Left ventricle myocardium superior (tissue), 1 donor: Measurements from ENCODE around the gene SYN1. TPM values are rescaled to one million over a fixed set of nuclear protein-coding genes. Genes with fewer than 3 reads are reported as not detected.

Experiments
- ATAC-seq: fragments of 200-7000 bp; cut with Tn5 transposase; one replicate; pipeline ENCODE4 v1.9.1; 2020; ENCODE audit warnings: mild to moderate bottlenecking, moderate library complexity
- DNase-seq: peaks from one replicate; pipeline ENCODE4 v3.0.0-alpha.2; 2020
- intact Hi-C: fragments of 100-400 bp; cut with micrococcal nuclease; formaldehyde crosslinking; loops from one replicate; pipeline ENCODE4 v1.11.0; 2022
- total RNA-seq: library from RNA; stranded (reverse); fragmentation: NEBNext Ultra II Directional; extraction: Animal tissue kit (Norgen Biotek cat#: 25700); gene quantifications from one replicate; pipeline ENCODE4 v1.2.1, GENCODE V29; 2021
- donor health status: DM: no; HTN: yes; CAD: no; lungs with severe emphysema.

The SYN1 gene
- total RNA-seq, 1 donor from 2014 or later = 9.4 TPM

- intact Hi-C loops = no loop called here
- no peak for DNase-seq
- ATAC-seq = no peak
These were observed 41.0 kb downstream of the SYN1 start for GRCh38 chrX:47578692-47579091.

DNA sequence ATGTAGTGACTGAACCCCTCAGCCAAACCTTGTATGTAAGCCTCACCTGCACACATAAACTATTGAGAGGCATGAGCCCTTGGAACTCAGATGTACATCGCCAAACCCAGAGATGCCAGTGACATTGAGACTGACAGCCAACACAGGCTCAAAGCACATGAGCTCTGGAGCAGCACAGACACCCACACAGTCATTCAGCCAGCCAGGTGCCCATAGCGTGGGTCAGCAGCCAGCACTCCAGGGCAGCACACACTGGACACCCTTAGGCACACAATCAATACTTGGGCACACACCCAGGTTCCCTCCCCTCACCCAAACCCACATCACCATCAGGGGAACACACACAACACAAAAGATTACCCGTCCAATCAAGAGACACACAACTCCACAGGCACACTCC, 41.8 kb downstream of the SYN1 start:
- DNase-seq (no peak), ATAC-seq (no peak)
- intact Hi-C loops = no loop called here

DNA sequence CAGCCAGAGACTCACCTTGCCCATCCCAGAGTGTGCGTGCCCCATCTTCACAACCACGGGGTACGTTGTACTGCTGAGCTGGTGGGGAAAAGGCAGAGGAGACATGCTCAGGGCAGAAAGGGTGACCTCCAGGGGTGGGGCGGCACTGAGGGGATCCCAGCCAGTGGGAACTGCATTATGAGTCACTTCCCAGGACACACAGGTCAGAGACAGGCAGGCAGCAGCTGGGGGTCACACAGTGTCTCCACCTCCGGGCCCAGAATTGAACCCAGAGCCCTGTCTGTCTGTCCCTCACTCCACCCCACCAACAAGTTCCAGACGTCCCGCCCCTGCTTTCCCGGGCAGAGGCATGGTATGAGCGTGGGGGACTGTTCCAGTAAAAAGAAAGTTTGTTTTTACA, 42.2 kb downstream of the SYN1 start:
- intact Hi-C loops = no loop called here
- no peak for DNase-seq
- no peak for ATAC-seq

GRCh38 chrX:47576021-47576898, 43.4 kb downstream of the SYN1 start:
- intact Hi-C loops = no loop called here
- ATAC-seq (no peak), DNase-seq (no peak)

DNA sequence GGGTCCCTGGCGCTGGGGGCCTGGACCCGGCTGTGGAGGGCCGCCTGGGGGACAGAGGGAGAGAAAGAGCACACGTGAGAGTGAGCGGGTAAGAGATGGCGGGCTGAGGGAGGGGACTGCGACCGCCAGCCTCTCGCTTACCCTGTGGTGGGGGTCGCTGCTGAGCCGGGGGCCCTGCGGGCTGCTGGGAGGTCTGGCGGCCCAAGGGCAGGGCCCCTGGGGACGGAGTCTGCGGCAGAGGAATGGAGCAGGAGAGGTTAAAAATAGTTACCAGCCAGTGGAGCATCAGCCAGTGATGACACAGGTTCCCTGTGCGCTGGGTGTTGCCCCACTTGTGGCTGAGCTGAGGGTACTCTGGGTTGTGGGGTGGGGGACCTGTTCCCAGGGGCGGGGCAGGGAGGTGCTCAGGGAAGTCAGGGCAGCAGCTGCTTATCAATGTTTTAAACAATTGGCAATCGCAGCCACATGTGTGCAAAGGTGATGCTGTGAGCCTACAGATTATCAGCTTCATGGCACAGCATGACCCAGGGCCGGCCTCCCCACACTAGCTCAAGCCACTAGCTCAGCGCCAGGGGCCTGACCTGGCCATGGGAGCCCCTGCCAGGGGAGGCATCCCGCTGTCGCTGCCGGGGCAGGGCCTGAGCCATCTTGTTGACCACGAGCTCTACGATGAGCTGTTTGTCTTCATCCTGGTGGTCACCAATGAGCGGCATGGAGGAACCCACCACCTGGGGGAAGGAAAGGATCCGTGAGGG, 44.9 kb downstream of the SYN1 start:
- ATAC-seq (peak; percentile 40), DNase-seq (no peak)
- intact Hi-C loops = no loop called here

DNA sequence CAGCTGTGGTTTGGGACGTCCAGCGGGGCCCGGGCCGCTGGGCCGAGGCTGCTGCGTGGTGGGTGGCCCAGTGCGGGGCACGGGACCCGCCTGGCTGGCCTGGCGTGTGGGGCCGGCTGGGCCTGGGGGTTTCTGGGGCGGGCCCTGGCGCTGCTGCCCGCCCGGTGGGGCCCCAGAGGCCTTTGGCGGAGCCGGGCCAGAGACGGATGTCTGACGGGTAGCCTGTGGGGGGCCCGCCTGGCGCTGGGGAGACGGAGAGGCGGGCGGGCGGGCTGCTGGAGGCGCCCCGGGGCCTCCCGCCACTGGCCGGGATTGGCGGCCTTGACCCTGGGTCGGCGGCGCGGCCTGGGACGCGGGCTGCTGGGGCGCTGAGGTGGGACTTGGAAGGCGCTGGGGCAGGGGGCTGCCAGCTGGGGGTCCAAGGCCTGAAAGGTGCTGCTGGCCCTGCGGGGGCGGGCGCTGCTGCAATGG, 45.5 kb downstream of the SYN1 start:
- peak; percentile 58 for ATAC-seq
- intact Hi-C loops = no loop called here
- DNase-seq = no peak

DNA sequence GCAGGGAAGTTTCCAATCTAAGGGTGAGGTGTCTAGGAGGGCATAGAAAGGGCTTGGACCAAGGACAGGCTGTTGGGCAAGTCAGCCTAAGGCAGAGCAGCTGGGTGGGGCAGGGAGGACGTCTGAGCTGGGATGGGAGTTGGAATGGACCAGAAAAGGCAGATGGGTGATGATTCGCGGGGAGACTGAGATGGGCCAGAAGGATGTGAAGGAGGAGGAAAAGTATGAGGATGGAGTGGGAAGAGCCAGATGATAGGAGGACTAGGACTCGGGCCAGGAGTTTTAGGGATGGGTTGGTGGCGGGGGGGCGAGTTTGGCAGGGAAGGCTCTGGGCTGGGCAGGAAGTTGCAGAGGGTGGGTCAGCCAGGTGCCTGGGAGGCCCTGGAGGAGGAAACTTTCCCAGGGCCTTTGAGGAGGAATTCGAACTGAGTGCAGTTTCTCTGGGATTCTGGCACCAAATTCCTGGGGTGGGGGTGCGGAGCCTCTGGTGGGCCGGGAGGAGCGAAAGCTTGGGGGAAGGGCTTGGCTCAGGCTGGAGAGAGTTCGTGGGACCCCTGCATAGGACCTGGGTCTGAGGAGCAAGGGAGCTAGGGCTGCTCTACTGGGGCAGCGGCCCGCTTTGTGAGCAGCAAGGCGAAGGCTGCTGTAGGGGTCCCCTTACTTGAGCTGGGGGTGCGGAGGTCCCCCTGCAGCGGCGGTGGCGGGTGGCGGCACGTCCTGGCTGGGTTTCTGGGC, 46.1 kb downstream of the SYN1 start:
- DNase-seq = peak; percentile 63
- peak; percentile 67 for ATAC-seq
- intact Hi-C loops = no loop called here

- ATAC-seq (no peak), DNase-seq (no peak)
- intact Hi-C loops = no loop called here
These were observed 46.8 kb downstream of the SYN1 start for GRCh38 chrX:47572773-47573340.

GRCh38 chrX:47571896-47572295, 47.8 kb downstream of the SYN1 start:
- ATAC-seq = no peak

GRCh38 chrX:47571215-47571614, 48.4 kb downstream of the SYN1 start:
- DNase-seq (no peak), ATAC-seq (no peak)
- intact Hi-C loops = no loop called here

More at GRCh38 chrX:47571896-47572295, 47.8 kb downstream of the SYN1 start:
- intact Hi-C loops = no loop called here
- DNase-seq = no peak

- ATAC-seq = no peak
- intact Hi-C loops = no loop called here
- DNase-seq = no peak
These were observed 48.9 kb downstream of the SYN1 start for GRCh38 chrX:47570794-47571193.

GRCh38 chrX:47568656-47569295, 50.9 kb downstream of the SYN1 start:
- no peak for ATAC-seq
- intact Hi-C loops = no loop called here

DNA sequence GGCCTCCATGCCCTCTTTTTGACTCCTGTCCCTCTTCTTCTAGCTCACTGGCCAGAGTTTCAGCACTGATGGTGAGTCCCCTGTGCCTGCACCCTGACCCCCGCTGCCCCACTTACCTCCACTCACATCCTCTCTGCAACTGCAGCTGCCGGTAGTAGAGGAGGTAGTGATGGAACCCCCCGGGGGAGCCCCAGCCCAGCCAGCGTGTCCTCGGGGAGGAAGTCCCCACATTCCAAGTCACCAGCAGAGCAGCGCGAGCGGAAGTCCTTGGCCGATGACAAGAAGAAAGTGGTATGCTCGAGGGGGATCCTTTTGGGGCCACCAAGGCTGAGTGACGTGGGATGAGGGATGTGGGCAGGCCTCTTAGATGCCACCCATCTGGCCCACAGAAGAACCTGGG, 52.8 kb downstream of the SYN1 start:
- no peak for ATAC-seq
- intact Hi-C loops = no loop called here
- DNase-seq = no peak

More at GRCh38 chrX:47568656-47569295, 50.9 kb downstream of the SYN1 start:
- DNase-seq = no peak

GRCh38 chrX:47564438-47565085, 55.1 kb downstream of the SYN1 start:
- ATAC-seq (no peak), DNase-seq (no peak)
- intact Hi-C loops = no loop called here

GRCh38 chrX:47563801-47564315, 55.8 kb downstream of the SYN1 start:
- intact Hi-C loops = no loop called here
- ATAC-seq (no peak), DNase-seq (no peak)

GRCh38 chrX:47562615-47563243, 56.9 kb downstream of the SYN1 start:
- intact Hi-C loops = no loop called here
- DNase-seq (no peak), ATAC-seq (no peak)

GRCh38 chrX:47561659-47562151, 58.0 kb downstream of the SYN1 start:
- no peak for ATAC-seq
- DNase-seq = no peak
- intact Hi-C loops = no loop called here
